MCF 10A (cell line): Measurements from ENCODE around the gene GRID1. TPM values are rescaled to one million over a fixed set of nuclear protein-coding genes. Genes with fewer than 3 reads are reported as not detected.

Experiments
- BruUV-seq: library from RNA; stranded (reverse); fragments of 400-500 nt; replicated peaks from 2 replicates; lab custom pipeline; 2021; lab: Mats Ljungman, UMichigan
- CTCF ChIA-PET: fragments of 300-600 bp; sonication (Branson Sonifier 250); formaldehyde crosslinking; extraction: SDS; loops from one replicate; lab custom pipeline; 2021; ENCODE audit warnings: antibody characterized with exemption, inconsistent platforms; lab: Yijun Ruan, JAX
- POLR2A ChIA-PET: fragments of 300-600, 350-650 bp; sonication (Branson Sonifier 250); formaldehyde crosslinking; extraction: SDS; loops from one replicate; lab custom pipeline; 2020; ENCODE audit warnings: antibody characterized with exemption, inconsistent platforms; lab: Yijun Ruan, JAX
- DNase-seq: peaks from one replicate; pipeline ENCODE4 v3.0.0-alpha.2; 2018; ENCODE audit not compliant: unreplicated experiment
- H3K27ac Mint-ChIP-seq: one replicate; pipeline ENCODE4 v1.8.0; 2022; ENCODE audit warnings: mild to moderate bottlenecking, low read depth, mixed read lengths; ENCODE audit not compliant: unreplicated experiment
- H3K27me3 Mint-ChIP-seq: one replicate; pipeline ENCODE4 v1.8.0; 2022; ENCODE audit warnings: mixed read lengths; ENCODE audit not compliant: insufficient read depth, unreplicated experiment
- H3K36me3 Mint-ChIP-seq: one replicate; pipeline ENCODE4 v1.8.0; 2022; ENCODE audit warnings: mild to moderate bottlenecking, moderate library complexity, mixed read lengths; ENCODE audit not compliant: insufficient read depth, unreplicated experiment
- H3K4me1 Mint-ChIP-seq: one replicate; pipeline ENCODE4 v1.8.0; 2022; ENCODE audit warnings: mixed read lengths; ENCODE audit not compliant: insufficient read depth, unreplicated experiment
- H3K4me3 Mint-ChIP-seq: one replicate; pipeline ENCODE4 v1.8.0; 2022; ENCODE audit warnings: mild to moderate bottlenecking, moderate library complexity, mixed read lengths; ENCODE audit not compliant: unreplicated experiment
- H3K9me3 Mint-ChIP-seq: one replicate; pipeline ENCODE4 v1.8.0; 2022; ENCODE audit warnings: mixed read lengths; ENCODE audit not compliant: unreplicated experiment
- intact Hi-C: fragments of 100-400 bp; cut with micrococcal nuclease; formaldehyde crosslinking; loops from 2 replicates; pipeline ENCODE4 v1.14.1; 2022
- total RNA-seq: library from RNA; stranded (reverse); gene quantifications from 2 replicates; pipeline ENCODE4 v1.2.3, GENCODE V29; 2022
- TF ChIP-seq, protein P1 (sequence below): fragments of 200-600 bp; IDR thresholded peaks from one replicate; pipeline ENCODE4 v1.8.0; 2022; ENCODE audit warnings: antibody characterized with exemption, mild to moderate bottlenecking; ENCODE audit not compliant: unreplicated experiment

Gene GRID1
- total RNA-seq, 1 experiment from 2014 or later, result not detected

DNA sequence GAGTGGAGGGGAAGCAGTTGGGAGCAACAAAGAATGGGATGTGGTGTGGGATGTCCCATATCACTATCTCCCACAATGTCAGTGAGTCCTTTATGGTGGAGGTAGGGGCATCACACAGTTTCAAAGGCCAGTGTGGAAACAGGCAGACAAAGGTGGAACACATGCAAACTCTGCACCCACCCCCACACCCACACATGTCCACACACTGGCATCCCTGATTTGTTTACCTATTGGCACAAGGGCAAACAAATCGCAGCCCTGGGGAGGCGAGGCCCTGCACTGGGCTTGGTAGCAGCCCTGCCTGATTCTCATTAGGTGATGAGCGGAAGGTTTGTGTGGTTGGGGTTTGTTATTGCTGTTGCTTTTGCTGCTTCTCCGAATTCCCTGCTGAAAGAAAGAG lies 243.3 kb downstream of the GRID1 start:
- no peak overlapping the region for H3K4me3 Mint-ChIP-seq
- peaks cover 15% of the 10 kb centered on the region for H3K9me3 Mint-ChIP-seq
- no peak for DNase-seq
- H3K27ac Mint-ChIP-seq, result no peak overlapping the region
- BruUV-seq, result no TSS peak
- TF ChIP-seq, protein P1, sequence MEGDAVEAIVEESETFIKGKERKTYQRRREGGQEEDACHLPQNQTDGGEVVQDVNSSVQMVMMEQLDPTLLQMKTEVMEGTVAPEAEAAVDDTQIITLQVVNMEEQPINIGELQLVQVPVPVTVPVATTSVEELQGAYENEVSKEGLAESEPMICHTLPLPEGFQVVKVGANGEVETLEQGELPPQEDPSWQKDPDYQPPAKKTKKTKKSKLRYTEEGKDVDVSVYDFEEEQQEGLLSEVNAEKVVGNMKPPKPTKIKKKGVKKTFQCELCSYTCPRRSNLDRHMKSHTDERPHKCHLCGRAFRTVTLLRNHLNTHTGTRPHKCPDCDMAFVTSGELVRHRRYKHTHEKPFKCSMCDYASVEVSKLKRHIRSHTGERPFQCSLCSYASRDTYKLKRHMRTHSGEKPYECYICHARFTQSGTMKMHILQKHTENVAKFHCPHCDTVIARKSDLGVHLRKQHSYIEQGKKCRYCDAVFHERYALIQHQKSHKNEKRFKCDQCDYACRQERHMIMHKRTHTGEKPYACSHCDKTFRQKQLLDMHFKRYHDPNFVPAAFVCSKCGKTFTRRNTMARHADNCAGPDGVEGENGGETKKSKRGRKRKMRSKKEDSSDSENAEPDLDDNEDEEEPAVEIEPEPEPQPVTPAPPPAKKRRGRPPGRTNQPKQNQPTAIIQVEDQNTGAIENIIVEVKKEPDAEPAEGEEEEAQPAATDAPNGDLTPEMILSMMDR, result no peak
- no peaks in the 10 kb centered on the region for H3K36me3 Mint-ChIP-seq
- ChIA-PET CTCF (no interaction called here), POLR2A (no interaction called here)
- intact Hi-C loops, result no loop called here
- no peaks in the 10 kb centered on the region for H3K4me1 Mint-ChIP-seq
- no peaks in the 10 kb centered on the region for H3K27me3 Mint-ChIP-seq

- intact Hi-C loops, result no loop called here
- no peak overlapping the region for H3K4me3 Mint-ChIP-seq
- POLR2A ChIA-PET, result no interaction called here
- CTCF ChIA-PET, result no interaction called here
- H3K27ac Mint-ChIP-seq, result no peak overlapping the region
- no TSS peak for BruUV-seq
- no peaks in the 10 kb centered on the region for H3K27me3 Mint-ChIP-seq
- H3K36me3 Mint-ChIP-seq, result no peaks in the 10 kb centered on the region
- H3K9me3 Mint-ChIP-seq, result peaks cover 15% of the 10 kb centered on the region
- TF ChIP-seq, protein P1, result no peak
- DNase-seq, result no peak
- no peaks in the 10 kb centered on the region for H3K4me1 Mint-ChIP-seq
These were observed 243.9 kb downstream of the GRID1 start for GRCh38 chr10:86122646-86123045.

DNA sequence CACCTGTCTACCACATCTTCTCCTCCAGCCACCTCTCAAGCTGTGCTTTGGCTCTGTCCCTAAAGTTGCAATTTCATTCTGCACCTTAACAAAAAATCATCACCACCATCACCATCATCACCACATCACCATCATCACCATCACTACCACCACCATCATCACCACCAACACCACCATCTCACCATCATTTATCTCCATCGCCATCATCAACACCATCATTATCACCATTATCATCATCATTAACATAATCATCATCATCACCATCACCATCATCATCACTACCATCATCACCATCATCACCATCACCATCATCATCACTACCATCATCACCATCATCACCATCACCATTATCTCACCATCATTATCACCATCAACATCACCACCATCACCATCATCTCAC lies 245.4 kb downstream of the GRID1 start:
- intact Hi-C loops, result no loop called here
- ChIA-PET CTCF (no interaction called here), POLR2A (no interaction called here)
- TF ChIP-seq, protein P1, result no peak
- DNase-seq, result no peak
- Mint-ChIP-seq H3K27ac (no peak overlapping the region), H3K4me1 (no peaks in the 10 kb centered on the region), H3K36me3 (no peaks in the 10 kb centered on the region), H3K4me3 (no peak overlapping the region), H3K27me3 (no peaks in the 10 kb centered on the region), H3K9me3 (peaks cover 15% of the 10 kb centered on the region)
- no TSS peak for BruUV-seq

GRCh38 chr10:86117051-86117450 lies 249.5 kb downstream of the GRID1 start:
- Mint-ChIP-seq H3K27ac (no peak overlapping the region), H3K4me1 (no peaks in the 10 kb centered on the region), H3K9me3 (peaks cover 7% of the 10 kb centered on the region), H3K27me3 (no peaks in the 10 kb centered on the region), H3K4me3 (no peak overlapping the region), H3K36me3 (no peaks in the 10 kb centered on the region)
- intact Hi-C loops, result no loop called here
- no TSS peak for BruUV-seq
- TF ChIP-seq, protein P1, result no peak
- CTCF ChIA-PET, result no interaction called here
- POLR2A ChIA-PET, result no interaction called here
- no peak for DNase-seq
